SH-SY5Y (cell line): ENCODE data around the gene MAP4K2.

Experiments used
- GATA2 ChIP-seq: IDR thresholded peaks from 2 replicates; pipeline ENCODE4 v1.6.1; 2011; ENCODE audit warnings: mild to moderate bottlenecking, low read depth, low read length
- GATA3 ChIP-seq: IDR thresholded peaks from 2 replicates; pipeline ENCODE4 v1.6.1; 2011; ENCODE audit warnings: low read depth, mild to moderate bottlenecking, low read length, moderate library complexity

DNA sequence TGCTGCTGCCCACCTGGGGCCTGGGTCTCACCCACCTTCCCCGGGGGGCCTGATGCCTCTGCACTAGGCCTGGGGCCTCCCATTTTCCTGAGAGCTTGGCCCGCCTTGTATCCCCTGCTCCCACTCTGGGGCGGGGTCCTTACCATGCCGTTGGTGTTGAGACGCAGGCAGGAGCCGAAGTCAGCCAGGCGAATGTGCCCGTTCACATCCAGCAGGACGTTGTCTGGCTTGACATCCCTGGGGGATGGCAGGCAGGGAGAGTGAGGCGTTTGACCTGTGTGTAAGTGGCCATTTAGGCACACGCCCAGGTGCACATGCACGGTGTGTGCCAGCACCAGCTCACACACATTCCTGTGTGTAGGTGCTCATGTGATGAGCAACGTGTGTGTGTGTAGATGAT is 36.3 kb upstream of the MAP4K2 start:
- TF ChIP-seq GATA2 (no peak), GATA3 (no peak)
